Neural cell (in vitro differentiated cells): ENCODE measurements around the gene CCDC83. TPM values are rescaled to one million over a fixed set of nuclear protein-coding genes. Genes with fewer than 3 reads are reported as not detected.

ENCODE experiments used
- H2AFZ ChIP-seq: fragments of 200-600, 300-800 bp; sonication (generic), shearing (Covaris generic); 2 replicates; pipeline ENCODE4 v1.6.0; 2014; ENCODE audit warnings: low read depth, mild to moderate bottlenecking, antibody characterized with exemption, low read length, moderate library complexity
- H3F3A ChIP-seq: fragments of 200-600 bp; shearing (Covaris generic); 2 replicates; pipeline ENCODE4 v1.6.1; 2016; ENCODE audit warnings: mild to moderate bottlenecking, moderate library complexity, mixed read lengths, antibody characterized with exemption, low read length; ENCODE audit not compliant: insufficient read depth, poor library complexity, severe bottlenecking
- H3K27ac ChIP-seq: fragments of 200-600, 300-800 bp; sonication (generic), shearing (Covaris generic); 2 replicates; pipeline ENCODE4 v1.5.1; 2014; ENCODE audit warnings: mild to moderate bottlenecking, low read length, moderate library complexity
- H3K27me3 ChIP-seq: fragments of 300-800, 200-600 bp; sonication (generic), shearing (Covaris generic); 2 replicates; pipeline ENCODE4 v1.6.0; 2014; ENCODE audit warnings: mild to moderate bottlenecking, low read depth, low read length, moderate library complexity; ENCODE audit not compliant: insufficient read depth
- H3K36me3 ChIP-seq: fragments of 300-800, 200-600 bp; sonication (generic), shearing (Covaris generic); 2 replicates; pipeline ENCODE4 v1.5.1; 2014; ENCODE audit warnings: mild to moderate bottlenecking, antibody characterized with exemption, low read length, moderate library complexity; ENCODE audit not compliant: insufficient read depth
- H3K4me2 ChIP-seq: fragments of 300-800, 200-600 bp; sonication (generic), shearing (Covaris generic); 2 replicates; pipeline ENCODE4 v1.6.0; 2014; ENCODE audit warnings: mild to moderate bottlenecking, low read length
- H3K4me3 ChIP-seq: fragments of 300-800, 200-600 bp; sonication (generic), shearing (Covaris generic); 2 replicates; pipeline ENCODE4 v1.5.1; 2014; ENCODE audit warnings: mild to moderate bottlenecking, low read length, moderate library complexity
- H3K79me2 ChIP-seq: fragments of 200-600 bp; shearing (Covaris generic); replicated peaks from 2 replicates; pipeline ENCODE4 v1.6.0; 2014; ENCODE audit warnings: mild to moderate bottlenecking, low read length, moderate library complexity; ENCODE audit not compliant: insufficient read depth
- H3K9ac ChIP-seq: fragments of 300-800, 200-600 bp; sonication (generic), shearing (Covaris generic); 2 replicates; pipeline ENCODE4 v1.6.1; 2016; ENCODE audit warnings: mild to moderate bottlenecking, low read length, mixed read lengths
- H3K9me2 ChIP-seq: fragments of 200-600 bp; shearing (Covaris generic); 2 replicates; pipeline ENCODE4 v1.6.1; 2016; ENCODE audit warnings: mild to moderate bottlenecking, low read length, mixed read lengths; ENCODE audit not compliant: insufficient read depth
- H3K9me3 ChIP-seq: fragments of 200-600, 300-800 bp; sonication (generic), shearing (Covaris generic); 2 replicates; pipeline ENCODE4 v1.6.1; 2016; ENCODE audit warnings: mild to moderate bottlenecking, mixed run types, low read length, moderate library complexity, mixed read lengths
- H4K20me1 ChIP-seq: fragments of 200-600 bp; shearing (Covaris generic); 2 replicates; pipeline ENCODE4 v1.6.1; 2016; ENCODE audit warnings: mild to moderate bottlenecking, mixed run types; ENCODE audit not compliant: insufficient read depth
- CTCF ChIP-seq: fragments of 450-650 bp; IDR thresholded peaks from 2 replicates; pipeline ENCODE4 v1.5.1; 2014; ENCODE audit warnings: antibody characterized with exemption, mild to moderate bottlenecking, moderate library complexity; ENCODE audit not compliant: poor library complexity, severe bottlenecking
- EP300 ChIP-seq: fragments of 450-650 bp; conservative IDR thresholded peaks from 2 replicates; pipeline ENCODE4 v1.6.1; 2014; ENCODE audit warnings: antibody characterized with exemption, mild to moderate bottlenecking, moderate library complexity; ENCODE audit not compliant: poor library complexity, severe bottlenecking
- EZH2 ChIP-seq: fragments of 200-600, 300-800 bp; shearing (Covaris generic), sonication (generic); IDR thresholded peaks from 2 replicates; pipeline ENCODE4 v1.6.1; 2014; ENCODE audit warnings: antibody characterized with exemption, low read length, borderline replicate concordance, mild to moderate bottlenecking; ENCODE audit not compliant: insufficient read depth, poor library complexity, severe bottlenecking
- MXI1 ChIP-seq: fragments of 450-650 bp; conservative IDR thresholded peaks from 2 replicates; pipeline ENCODE4 v1.6.1; 2014; ENCODE audit warnings: antibody characterized with exemption, mild to moderate bottlenecking; ENCODE audit not compliant: poor library complexity, severe bottlenecking
- POLR2AphosphoS5 ChIP-seq: IDR thresholded peaks from 2 replicates; pipeline ENCODE4 v1.6.1; 2012
- RAD21 ChIP-seq: fragments of 450-650 bp; conservative IDR thresholded peaks from 2 replicates; pipeline ENCODE4 v1.6.1; 2014; ENCODE audit warnings: antibody characterized with exemption, mild to moderate bottlenecking, moderate library complexity
- REST ChIP-seq: IDR thresholded peaks from 2 replicates; pipeline ENCODE4 v1.6.1; 2012; ENCODE audit warnings: borderline replicate concordance
- SMC3 ChIP-seq: fragments of 450-650 bp; conservative IDR thresholded peaks from 2 replicates; pipeline ENCODE4 v1.6.1; 2014; ENCODE audit warnings: antibody characterized with exemption, mild to moderate bottlenecking, moderate library complexity; ENCODE audit not compliant: poor library complexity
- TAF1 ChIP-seq: IDR thresholded peaks from 2 replicates; pipeline ENCODE4 v1.6.1; 2012; ENCODE audit warnings: low read depth
- polyA plus RNA-seq: library from polyadenylated mRNA; depleted of rRNA; stranded (reverse); fragments of >200 nt; gene quantifications from 2 replicates; pipeline ENCODE4 v1.2.3, GENCODE V29; 2014

Gene CCDC83
- polyA plus RNA-seq, 1 donor from 2014 or later: not detected

- Histone ChIP-seq H3F3A (no peaks in the 10 kb centered on the region), H3K79me2 (no peaks in the 10 kb centered on the region), H3K4me3 (no peak overlapping the region), H3K9me3 (no peaks in the 10 kb centered on the region), H3K4me2 (no peak overlapping the region), H4K20me1 (no peaks in the 10 kb centered on the region), H3K27ac (no peak overlapping the region), H2AFZ (no peak overlapping the region), H3K27me3 (no peaks in the 10 kb centered on the region), H3K9ac (no peak overlapping the region), H3K9me2 (no peaks in the 10 kb centered on the region), H3K36me3 (no peaks in the 10 kb centered on the region)
- TF ChIP-seq RAD21 (no peak), EZH2 (no peak), EP300 (no peak), POLR2AphosphoS5 (no peak), SMC3 (no peak), CTCF (no peak), TAF1 (no peak), REST (no peak), MXI1 (no peak)
Observed at GRCh38 chr11:85884581-85885021, 29.4 kb downstream of the CCDC83 start.

- H3K36me3 ChIP-seq: no peaks in the 10 kb centered on the region
- H2AFZ ChIP-seq: no peak overlapping the region
- H3K79me2 ChIP-seq: no peaks in the 10 kb centered on the region
- no peaks in the 10 kb centered on the region for H3K9me3 ChIP-seq
- TF ChIP-seq SMC3: no peak
- no peak for TF ChIP-seq EZH2
- no peak for TF ChIP-seq CTCF
- TF ChIP-seq REST: no peak
- TF ChIP-seq RAD21: no peak
- no peak for TF ChIP-seq POLR2AphosphoS5
- no peak for TF ChIP-seq TAF1
- TF ChIP-seq EP300: no peak
- no peak for TF ChIP-seq MXI1
- H3F3A ChIP-seq: no peaks in the 10 kb centered on the region
- no peak overlapping the region for H3K27ac ChIP-seq
- no peak overlapping the region for H3K4me3 ChIP-seq
- H3K4me2 ChIP-seq: no peak overlapping the region
- no peaks in the 10 kb centered on the region for H4K20me1 ChIP-seq
- H3K27me3 ChIP-seq: no peaks in the 10 kb centered on the region
- no peak overlapping the region for H3K9ac ChIP-seq
- H3K9me2 ChIP-seq: no peaks in the 10 kb centered on the region
Observed at GRCh38 chr11:85886089-85887056, 31.2 kb downstream of the CCDC83 start.
